Peyer's patch (tissue), 4 donors: ENCODE results near the gene AKAP7.

Source experiments
- POLR2A ChIP-seq, 2 donors: fragments of 450-650 bp; IDR thresholded peaks; one replicate each; pipeline ENCODE4 v1.5.1; 2017; ENCODE audit warnings: antibody characterized with exemption in 2 of 2, mild to moderate bottlenecking in 2 of 2, moderate library complexity in 2 of 2
- TF ChIP-seq, protein P1 (sequence below), 6 experiments: fragments of 450-650 bp in 4 of 6; fragments of 200-600 bp in 2 of 6; sonication (generic) in 1 of 6; IDR thresholded peaks; one replicate each; pipeline ENCODE4 v1.5.1; 2017 to 2019; ENCODE audit warnings: antibody characterized with exemption in 6 of 6, mild to moderate bottlenecking in 3 of 6, moderate library complexity in 1 of 6

DNA sequence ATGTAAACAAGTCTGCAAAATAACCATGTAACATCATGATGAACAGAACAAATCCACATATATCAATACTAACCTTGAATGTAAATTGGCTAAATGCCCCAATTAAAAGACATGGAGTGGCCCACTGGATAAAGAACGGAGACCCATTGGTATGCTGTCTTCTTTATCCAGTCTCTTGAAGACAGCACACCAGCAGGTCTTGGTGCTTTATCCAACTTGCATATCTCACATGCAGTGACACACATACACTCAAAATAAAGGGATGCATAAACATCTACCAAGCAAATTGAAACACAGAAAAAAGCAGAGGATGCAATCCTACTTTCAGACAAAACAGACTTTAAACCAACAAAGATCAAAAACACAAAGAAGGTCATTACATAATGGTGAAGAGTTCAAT, 41.9 kb upstream of the AKAP7 start:
- TF ChIP-seq, protein P1, sequence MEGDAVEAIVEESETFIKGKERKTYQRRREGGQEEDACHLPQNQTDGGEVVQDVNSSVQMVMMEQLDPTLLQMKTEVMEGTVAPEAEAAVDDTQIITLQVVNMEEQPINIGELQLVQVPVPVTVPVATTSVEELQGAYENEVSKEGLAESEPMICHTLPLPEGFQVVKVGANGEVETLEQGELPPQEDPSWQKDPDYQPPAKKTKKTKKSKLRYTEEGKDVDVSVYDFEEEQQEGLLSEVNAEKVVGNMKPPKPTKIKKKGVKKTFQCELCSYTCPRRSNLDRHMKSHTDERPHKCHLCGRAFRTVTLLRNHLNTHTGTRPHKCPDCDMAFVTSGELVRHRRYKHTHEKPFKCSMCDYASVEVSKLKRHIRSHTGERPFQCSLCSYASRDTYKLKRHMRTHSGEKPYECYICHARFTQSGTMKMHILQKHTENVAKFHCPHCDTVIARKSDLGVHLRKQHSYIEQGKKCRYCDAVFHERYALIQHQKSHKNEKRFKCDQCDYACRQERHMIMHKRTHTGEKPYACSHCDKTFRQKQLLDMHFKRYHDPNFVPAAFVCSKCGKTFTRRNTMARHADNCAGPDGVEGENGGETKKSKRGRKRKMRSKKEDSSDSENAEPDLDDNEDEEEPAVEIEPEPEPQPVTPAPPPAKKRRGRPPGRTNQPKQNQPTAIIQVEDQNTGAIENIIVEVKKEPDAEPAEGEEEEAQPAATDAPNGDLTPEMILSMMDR (IDR thresholded peaks at IDR 0.05) = no peak
- TF ChIP-seq POLR2A (IDR thresholded peaks at IDR 0.05) = no peak
